ENCODE data around the gene CDH22. TPM values are rescaled to one million over a fixed set of nuclear protein-coding genes. Genes with fewer than 3 reads are reported as not detected.
A peak's percentile ranks its signal among the peaks of the same experiment; 100 is the strongest.

The CDH22 gene
- total RNA-seq, 1 donor from 2014 or later: 5.5 TPM

GRCh38 chr20:46307139-46307998 is 929 bp downstream of the CDH22 start:
- ATAC-seq (ENCODE audit: poor library complexity) (peak; percentile 41), DNase-seq (peak; percentile 57)
- intact Hi-C loops (cut with DNase I): no loop called here

GRCh38 chr20:46306743-46307138 is 1.6 kb downstream of the CDH22 start:
- DNase-seq (no peak), ATAC-seq (ENCODE audit: poor library complexity) (no peak)
- intact Hi-C loops (cut with DNase I): no loop called here

- DNase-seq (no peak), ATAC-seq (ENCODE audit: poor library complexity) (peak; percentile 2)
- intact Hi-C loops (cut with DNase I): no loop called here
Measured at GRCh38 chr20:46305973-46306360, 2.3 kb downstream of the CDH22 start.

GRCh38 chr20:46305331-46305972 is 2.8 kb downstream of the CDH22 start:
- DNase-seq: no peak
- intact Hi-C loops (cut with DNase I): no loop called here
- peak; percentile 78 for ATAC-seq (ENCODE audit: poor library complexity)

GRCh38 chr20:46304852-46305251 is 3.4 kb downstream of the CDH22 start:
- intact Hi-C loops (cut with DNase I): no loop called here
- no peak for DNase-seq
- peak; percentile 77 for ATAC-seq (ENCODE audit: poor library complexity)

- DNase-seq (no peak), ATAC-seq (ENCODE audit: poor library complexity) (peak; percentile 15)
- intact Hi-C loops (cut with DNase I): no loop called here
Measured at GRCh38 chr20:46304361-46304760, 3.9 kb downstream of the CDH22 start.

- ATAC-seq (ENCODE audit: poor library complexity) (no peak), DNase-seq (no peak)
- intact Hi-C loops (cut with DNase I): no loop called here
Measured at GRCh38 chr20:46303176-46303956, 4.9 kb downstream of the CDH22 start.

GRCh38 chr20:46302106-46302505 is 6.2 kb downstream of the CDH22 start:
- DNase-seq (no peak), ATAC-seq (ENCODE audit: poor library complexity) (no peak)
- intact Hi-C loops (cut with DNase I): no loop called here

GRCh38 chr20:46300281-46300680 is 8.0 kb downstream of the CDH22 start:
- ATAC-seq (ENCODE audit: poor library complexity): no peak
- no peak for DNase-seq
- intact Hi-C loops (cut with DNase I): no loop called here

GRCh38 chr20:46299078-46299477 is 9.2 kb downstream of the CDH22 start:
- no peak for ATAC-seq (ENCODE audit: poor library complexity)
- no peak for DNase-seq
- intact Hi-C loops (cut with DNase I): no loop called here

GRCh38 chr20:46298374-46298773 is 9.9 kb downstream of the CDH22 start:
- ATAC-seq (ENCODE audit: poor library complexity): no peak
- DNase-seq: no peak
- intact Hi-C loops (cut with DNase I): no loop called here

- ATAC-seq (ENCODE audit: poor library complexity) (no peak), DNase-seq (no peak)
- intact Hi-C loops (cut with DNase I): no loop called here
Measured at GRCh38 chr20:46296526-46297250, 11.6 kb downstream of the CDH22 start.

GRCh38 chr20:46293084-46293483 is 15.2 kb downstream of the CDH22 start:
- ATAC-seq (ENCODE audit: poor library complexity): no peak
- intact Hi-C loops (cut with DNase I): no loop called here

GRCh38 chr20:46291401-46291800 is 16.9 kb downstream of the CDH22 start:
- no peak for ATAC-seq (ENCODE audit: poor library complexity)
- intact Hi-C loops (cut with DNase I): no loop called here
- DNase-seq: no peak

More at GRCh38 chr20:46293084-46293483, 15.2 kb downstream of the CDH22 start:
- DNase-seq: no peak

GRCh38 chr20:46289432-46289831 is 18.9 kb downstream of the CDH22 start:
- ATAC-seq (ENCODE audit: poor library complexity) (no peak), DNase-seq (no peak)
- intact Hi-C loops (cut with DNase I): no loop called here

GRCh38 chr20:46286977-46287376 is 21.3 kb downstream of the CDH22 start:
- ATAC-seq (ENCODE audit: poor library complexity) (no peak), DNase-seq (no peak)
- intact Hi-C loops (cut with DNase I): no loop called here

- intact Hi-C loops (cut with DNase I): no loop called here
- ATAC-seq (ENCODE audit: poor library complexity): no peak
- no peak for DNase-seq
Measured at GRCh38 chr20:46286382-46286781, 21.9 kb downstream of the CDH22 start.

GRCh38 chr20:46285740-46286139 is 22.6 kb downstream of the CDH22 start:
- no peak for DNase-seq
- intact Hi-C loops (cut with DNase I): no loop called here
- no peak for ATAC-seq (ENCODE audit: poor library complexity)

- intact Hi-C loops (cut with DNase I): no loop called here
- no peak for DNase-seq
- ATAC-seq (ENCODE audit: poor library complexity): no peak
Measured at GRCh38 chr20:46285072-46285471, 23.2 kb downstream of the CDH22 start.
